SK-N-SH (cell line): ENCODE data around the gene CRIP2. TPM values are rescaled to one million over a fixed set of nuclear protein-coding genes. Genes with fewer than 3 reads are reported as not detected.
A peak's percentile ranks its signal among the peaks of the same experiment; 100 is the strongest.

Experiments used
- CTCF ChIA-PET: fragments of 300-600, 350-600 bp; formaldehyde crosslinking; extraction: SDS; loops from one replicate; lab custom pipeline; 2021; lab: Yijun Ruan, JAX
- POLR2A ChIA-PET: fragments of 350-600 bp; sonication (Branson Sonifier 250); formaldehyde crosslinking; extraction: SDS; loops from one replicate; lab custom pipeline; 2020; ENCODE audit warnings: antibody characterized with exemption, inconsistent platforms; lab: Yijun Ruan, JAX
- DNase-seq: peaks from one replicate; pipeline ENCODE4 v3.0.0; 2012
- H2AFZ ChIP-seq: fragments of 200-600 bp; sonication (generic); 2 replicates; pipeline ENCODE4 v1.8.1; 2016; ENCODE audit warnings: antibody characterized with exemption, mild to moderate bottlenecking, low read depth
- H3F3A ChIP-seq: fragments of 200-600 bp; sonication (generic); replicated peaks from 2 replicates; pipeline ENCODE3; 2016; ENCODE audit warnings: antibody characterized with exemption, mild to moderate bottlenecking; ENCODE audit not compliant: insufficient read depth
- H3K27ac ChIP-seq, 2 experiments: fragments of 200-500 bp in 1 of 2; fragments of 200-600 bp in 1 of 2; sonication (Bioruptor generic) in 1 of 2; sonication (generic), shearing (Covaris generic) in 1 of 2; 2 replicates each; pipeline versions ENCODE4 v1.5.1 to v1.6.1; 2014 to 2016; ENCODE audit warnings: low read depth in 2 of 2, inconsistent platforms in 1 of 2, low read length in 1 of 2, mild to moderate bottlenecking in 1 of 2, mixed read lengths in 1 of 2
- H3K27me3 ChIP-seq: fragments of 200-600 bp; sonication (generic), shearing (Covaris generic); 2 replicates; pipeline ENCODE4 v1.6.1; 2016; ENCODE audit warnings: mixed run types; ENCODE audit not compliant: insufficient read depth
- H3K36me3 ChIP-seq, 2 experiments: fragments of 200-500 bp in 1 of 2; fragments of 200-600 bp in 1 of 2; sonication (Bioruptor generic) in 1 of 2; sonication (generic) in 1 of 2; replicated peaks in 1 of 2; 2 replicates each; pipeline versions ENCODE3 to v1.5.1; 2014 to 2016; ENCODE audit warnings: low read length in 1 of 2, mild to moderate bottlenecking in 1 of 2; ENCODE audit not compliant: insufficient read depth in 2 of 2, control insufficient read depth in 1 of 2
- H3K4me1 ChIP-seq, 2 experiments: fragments of 200-500 bp in 1 of 2; fragments of 200-600 bp in 1 of 2; sonication (Bioruptor generic) in 1 of 2; sonication (generic), shearing (Covaris generic) in 1 of 2; 2 replicates each; pipeline versions ENCODE4 v1.5.1 to v1.6.1; 2014 to 2016; ENCODE audit warnings: low read depth in 1 of 2, low read length in 1 of 2, mixed run types in 1 of 2; ENCODE audit not compliant: insufficient read depth in 2 of 2, control insufficient read depth in 1 of 2
- H3K4me2 ChIP-seq: fragments of 200-600 bp; sonication (generic), shearing (Covaris generic); 2 replicates; pipeline ENCODE4 v1.6.1; 2017; ENCODE audit warnings: mixed run types
- H3K4me3 ChIP-seq, 2 experiments: fragments of 200-500 bp in 1 of 2; fragments of 200-600 bp in 1 of 2; sonication (Bioruptor generic) in 1 of 2; sonication (generic), shearing (Covaris generic) in 1 of 2; 2 replicates each; pipeline versions ENCODE4 v1.5.1 to v1.8.1; 2014 to 2016; ENCODE audit warnings: low read depth in 2 of 2, inconsistent platforms in 1 of 2, low read length in 1 of 2, mild to moderate bottlenecking in 1 of 2, mixed read lengths in 1 of 2, moderate library complexity in 1 of 2
- H3K79me2 ChIP-seq: fragments of 200-600 bp; sonication (generic); 2 replicates; pipeline ENCODE4 v1.8.1; 2017; ENCODE audit warnings: mild to moderate bottlenecking; ENCODE audit not compliant: insufficient read depth
- H3K9ac ChIP-seq: fragments of 200-600 bp; sonication (generic); 2 replicates; pipeline ENCODE4 v1.6.1; 2017; ENCODE audit warnings: mixed run types
- H3K9me2 ChIP-seq: fragments of 200-600 bp; sonication (generic); 2 replicates; pipeline ENCODE4 v1.6.1; 2017; ENCODE audit warnings: mixed run types
- H3K9me3 ChIP-seq: fragments of 200-600 bp; sonication (generic); 2 replicates; pipeline ENCODE4 v1.6.1; 2017; ENCODE audit warnings: mixed run types, mild to moderate bottlenecking, moderate library complexity
- H4K20me1 ChIP-seq: fragments of 200-600 bp; sonication (generic); 2 replicates; pipeline ENCODE4 v1.6.1; 2017; ENCODE audit warnings: mild to moderate bottlenecking, mixed run types; ENCODE audit not compliant: insufficient read depth
- CHD2 ChIP-seq: fragments of 150-350 bp; IDR thresholded peaks from 2 replicates; pipeline ENCODE4 v1.6.1; 2018; ENCODE audit warnings: low read length; ENCODE audit not compliant: partially characterized antibody
- FOXJ3 ChIP-seq: sonication (generic); formaldehyde crosslinking; IDR thresholded peaks from 2 replicates; pipeline ENCODE4 v1.5.1; 2020; ENCODE audit warnings: mild to moderate bottlenecking, missing genetic modification reagents
- FOXM1 ChIP-seq: IDR thresholded peaks from 2 replicates; pipeline ENCODE4 v1.4.0; 2012; ENCODE audit warnings: low read depth, mild to moderate bottlenecking
- GATA2 ChIP-seq: sonication (generic); formaldehyde crosslinking; IDR thresholded peaks from 2 replicates; pipeline ENCODE4 v1.5.0; 2020; ENCODE audit warnings: mild to moderate bottlenecking, missing genetic modification reagents
- IRF3 ChIP-seq: fragments of 150-350 bp; IDR thresholded peaks from 2 replicates; pipeline ENCODE4 v1.6.1; 2016; ENCODE audit warnings: mild to moderate bottlenecking, low read depth, low read length
- JUND ChIP-seq: IDR thresholded peaks from 2 replicates; pipeline ENCODE4 v1.4.0; 2012
- MXI1 ChIP-seq: IDR thresholded peaks from 2 replicates; pipeline ENCODE4 v1.6.1; 2012; ENCODE audit warnings: mild to moderate bottlenecking, low read depth, low read length, improper control_type of control experiment
- RCOR1 ChIP-seq: fragments of 150-350 bp; IDR thresholded peaks from 2 replicates; pipeline ENCODE4 v1.6.1; 2017; ENCODE audit warnings: antibody characterized with exemption, low read length
- REST ChIP-seq: IDR thresholded peaks from 2 replicates; pipeline ENCODE4 v1.6.1; 2012; ENCODE audit warnings: mild to moderate bottlenecking, low read depth, low read length, moderate library complexity
- RFX5 ChIP-seq: IDR thresholded peaks from 2 replicates; pipeline ENCODE4 v1.6.1; 2012; ENCODE audit warnings: mild to moderate bottlenecking, improper control_type of control experiment, low read length
- TAF1 ChIP-seq: IDR thresholded peaks from 2 replicates; pipeline ENCODE4 v1.6.1; 2012; ENCODE audit warnings: low read depth, mild to moderate bottlenecking, low read length, moderate library complexity, borderline replicate concordance
- TEAD4 ChIP-seq: IDR thresholded peaks from 2 replicates; pipeline ENCODE4 v1.4.0; 2012; ENCODE audit warnings: mild to moderate bottlenecking, borderline replicate concordance; ENCODE audit not compliant: insufficient read depth
- WGBS: methylation state at CpG from one replicate; pipeline ENCODE4 v1.1.6; 2017; ENCODE audit warnings: low lambda C conversion rate; 5-methylcytosine and 5-hydroxymethylcytosine counted together
- polyA plus RNA-seq, 3 experiments: library from polyadenylated mRNA; depleted of rRNA; stranded (reverse); fragments of >200 nt; gene quantifications; 2 replicates each; pipeline ENCODE4 v1.2.3, GENCODE V29; 2012

Gene CRIP2
- polyA plus RNA-seq, 1 of the 3 experiments (the other 2 are of a cell fraction) = 335 TPM

GRCh38 chr14:105469456-105470349 is 4.9 kb upstream of the CRIP2 start (continued):
- TF ChIP-seq GATA2 (no peak), TEAD4 (no peak), FOXJ3 (CRISPR knock-in tag) (no peak), IRF3 (no peak), REST (no peak)

GRCh38 chr14:105470350-105471296 is 4.0 kb upstream of the CRIP2 start:
- Histone ChIP-seq H3K79me2 (peaks cover 9% of the 10 kb centered on the region), H3K9me3 (no peaks in the 10 kb centered on the region), H2AFZ (no peak overlapping the region), H3K9ac (no peak overlapping the region), H3K9me2 (no peaks in the 10 kb centered on the region), H4K20me1 (no peaks in the 10 kb centered on the region), H3K4me3 (no peak overlapping the region), H3K27ac (peak overlapping the region in 1 of 2 experiments; percentile 99; a peak in 2 of 4 replicates), H3K36me3 (peaks cover 0 to 37% of the 10 kb centered on the region in 2 experiments), H3K4me1 (peaks cover 5 to 68% of the 10 kb centered on the region in 2 experiments; a peak in 3 of 4 replicates), H3K27me3 (no peaks in the 10 kb centered on the region), H3F3A (peaks cover 5% of the 10 kb centered on the region), H3K4me2 (no peak overlapping the region)
- 86% methylated on average over 24 of the region's 34 CpGs for WGBS
- CTCF ChIA-PET = interaction anchor here (1.1 to 8.1 kb wide), 15 partner anchors 8 to 105 kb away, joined by 3 to 137 read pairs (median 7); partner anchors contain the start of genes CRIP1 and TEDC1
- DNase-seq = peak; percentile 74
- no peak for TF ChIP-seq RCOR1
- TF ChIP-seq MXI1 = no peak
- TF ChIP-seq JUND = no peak
- no peak for TF ChIP-seq FOXM1
- no peak for TF ChIP-seq CHD2
- no peak for TF ChIP-seq RFX5
- no peak for TF ChIP-seq TAF1
- POLR2A ChIA-PET = interaction anchor here (1.0 to 3.2 kb wide), 5 partner anchors 10 to 48 kb away, joined by 3 to 16 read pairs (median 4); no protein-coding TSS in a partner anchor
